ENCODE results near the gene AKNAD1. TPM values are rescaled to one million over a fixed set of nuclear protein-coding genes. Genes with fewer than 3 reads are reported as not detected.

Gene AKNAD1
- total and polyA plus RNA-seq, 2 of the 8 experiments (the other 6 are each of a cell fraction or from before 2014, with no cell fraction given), result not detected

DNA sequence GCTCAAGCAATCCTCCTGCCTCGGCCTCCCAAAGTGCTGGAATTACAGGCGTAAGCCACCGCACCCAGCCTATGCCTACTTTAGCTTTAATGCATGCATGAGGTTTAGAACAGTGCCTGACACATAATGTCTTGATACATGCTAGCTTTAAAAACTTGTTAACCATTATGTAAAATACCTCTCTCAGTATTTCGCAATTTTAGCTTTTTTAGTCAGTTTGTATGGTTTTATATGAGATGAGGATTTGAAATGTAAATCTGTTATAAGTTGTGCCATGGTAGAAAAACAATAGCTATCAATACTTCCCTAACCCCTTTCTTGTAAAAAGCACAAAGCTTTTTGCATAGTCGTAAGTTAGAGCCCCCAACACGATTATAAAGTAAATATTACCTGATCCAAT, 4.7 kb upstream of the AKNAD1 start:
- Histone ChIP-seq H3K18ac (ENCODE audit: extremely low read depth, low read length) (no peak overlapping the region), H2BK120ac (replicated peaks; ENCODE audit: low read depth, low read length) (no peak overlapping the region), H4K91ac (replicated peaks; ENCODE audit: insufficient read length, low read length) (no peak overlapping the region), H2AK5ac (ENCODE audit: low read depth, low read length) (no peak overlapping the region), H3K4me1 (replicated peaks in 1 of 4; ENCODE audit: control insufficient read depth in 3 of 4, insufficient read depth in 4 of 4, low read length in 3 of 4) (no peaks in the 10 kb centered on the region), H3K14ac (ENCODE audit: insufficient read length) (no peak overlapping the region), H3K27me3 (replicated peaks in 1 of 4; ENCODE audit: control insufficient read depth in 3 of 4, extremely low read depth in 1 of 4, insufficient read depth in 3 of 4, low read length in 3 of 4) (no peaks in the 10 kb centered on the region), H3K79me2 (ENCODE audit: control insufficient read depth in 1 of 2, insufficient read depth in 2 of 2, low read length in 2 of 2) (no peaks in the 10 kb centered on the region), H4K8ac (ENCODE audit: extremely low read depth, insufficient read depth, low read length) (no peak overlapping the region), H3K23ac (ENCODE audit: insufficient read length) (no peak overlapping the region), H3K56ac (replicated peaks; ENCODE audit: insufficient read length, low read depth, low read length) (no peak overlapping the region), H3K23me2 (ENCODE audit: low read depth, low read length) (no peaks in the 10 kb centered on the region), H3K36me3 (ENCODE audit: control insufficient read depth in 2 of 4, insufficient read depth in 4 of 4, low read length in 3 of 4) (no peaks in the 10 kb centered on the region), H3K9ac (replicated peaks in 1 of 4; ENCODE audit: extremely low read depth in 1 of 4, low read depth in 3 of 4, low read length in 3 of 4) (no peak overlapping the region), H3K9me3 (ENCODE audit: insufficient read depth in 2 of 2, low read depth in 1 of 2, low read length in 1 of 2) (no peaks in the 10 kb centered on the region), H2BK15ac (ENCODE audit: low read length) (no peak overlapping the region), H4K20me1 (replicated peaks in 1 of 2; ENCODE audit: control insufficient read depth in 1 of 2, insufficient read depth in 2 of 2, low read length in 2 of 2) (no peaks in the 10 kb centered on the region), H2BK12ac (ENCODE audit: low read depth, low read length) (no peak overlapping the region), H3K4ac (replicated peaks; ENCODE audit: insufficient read length, low read depth, low read length) (no peak overlapping the region), H2BK5ac (ENCODE audit: low read depth, low read length) (no peak overlapping the region), H3K4me2 (ENCODE audit: insufficient read depth in 1 of 2, low read depth in 2 of 2, low read length in 2 of 2) (no peak overlapping the region), H3K4me3 (ENCODE audit: extremely low read depth in 1 of 4, insufficient read depth in 2 of 4, low read depth in 3 of 4, low read length in 4 of 4) (no peak overlapping the region), H4K5ac (ENCODE audit: insufficient read length, low read depth, low read length) (no peak overlapping the region), H2AFZ (ENCODE audit: low read length) (no peak overlapping the region), H3K27ac (ENCODE audit: low read depth, low read length) (no peak overlapping the region), H3K79me1 (ENCODE audit: low read depth, low read length) (no peaks in the 10 kb centered on the region), H2BK20ac (ENCODE audit: low read length) (no peak overlapping the region)
- ChIA-PET CTCF (ENCODE audit: partially characterized antibody) (interaction anchor here (0.6 to 1.4 kb wide), 5 partner anchors 9 to 90 kb away, joined by 3 to 5 read pairs (median 3); no protein-coding TSS in a partner anchor), POLR2A (ENCODE audit: partially characterized antibody) (interaction anchor here (1.5 kb wide), 1 partner anchor 15 kb away, joined by 3 read pairs; the partner anchor contains the start of gene GPSM2)
- no peak for DNase-seq (ENCODE audit: low read depth in 1 of 2, low spot score in 2 of 2)
- WGBS, 2 experiments (ENCODE audit: extremely low coverage in 1 of 2, insufficient coverage in 1 of 2, insufficient read length in 1 of 2, insufficient replicate concordance in 2 of 2, low coverage in 1 of 2, low lambda C conversion rate in 2 of 2, missing lambda C conversion rate in 1 of 2), result 94% methylated on average over 6 of the region's 6 CpGs; no CpG with 5 or more reads in 1 of the 2 experiments
- FAIRE-seq, result no peak
- TF ChIP-seq CEBPB (IDR thresholded peaks at IDR 0.05; ENCODE audit: low read depth, low read length), result peak; percentile 75; the same call in 1 of the 2 replicates
- no peak for TF ChIP-seq SAP30 (IDR thresholded peaks at IDR 0.05; ENCODE audit: insufficient read depth, insufficient replicate concordance, low read length)
